Measurements from ENCODE around the gene MICU1.

Gene MICU1

DNA sequence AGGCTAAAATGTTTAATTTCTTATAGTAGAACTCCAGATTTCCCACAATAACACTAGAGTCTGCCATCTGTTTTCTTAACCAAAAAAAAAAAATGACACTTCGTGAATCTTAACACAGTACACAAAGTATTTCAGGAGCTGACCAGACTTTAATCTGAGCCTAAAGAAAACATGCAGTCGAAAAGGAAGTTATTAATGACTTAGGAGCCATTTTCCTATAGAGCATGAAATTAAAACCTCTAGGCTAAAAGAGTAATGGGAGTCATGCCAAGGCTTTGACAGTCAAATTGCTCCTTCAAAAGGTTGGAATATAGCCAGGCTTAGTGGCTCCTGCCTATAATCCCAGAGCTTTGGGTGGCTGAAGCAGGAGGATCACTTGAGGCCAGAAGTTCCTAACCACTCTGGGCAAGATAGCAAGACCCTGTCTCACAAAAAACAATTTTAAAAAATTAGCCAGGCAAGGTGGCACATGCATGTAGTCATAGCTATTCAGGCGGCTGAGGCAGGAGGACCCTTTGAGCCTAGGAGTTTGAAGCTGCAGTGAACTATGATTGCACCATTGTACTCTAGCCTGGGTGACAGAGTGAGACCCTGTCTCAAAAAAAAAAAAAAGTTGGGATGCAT lies 13.6 kb downstream of the MICU1 start:
- TF ChIP-seq, protein P1, sequence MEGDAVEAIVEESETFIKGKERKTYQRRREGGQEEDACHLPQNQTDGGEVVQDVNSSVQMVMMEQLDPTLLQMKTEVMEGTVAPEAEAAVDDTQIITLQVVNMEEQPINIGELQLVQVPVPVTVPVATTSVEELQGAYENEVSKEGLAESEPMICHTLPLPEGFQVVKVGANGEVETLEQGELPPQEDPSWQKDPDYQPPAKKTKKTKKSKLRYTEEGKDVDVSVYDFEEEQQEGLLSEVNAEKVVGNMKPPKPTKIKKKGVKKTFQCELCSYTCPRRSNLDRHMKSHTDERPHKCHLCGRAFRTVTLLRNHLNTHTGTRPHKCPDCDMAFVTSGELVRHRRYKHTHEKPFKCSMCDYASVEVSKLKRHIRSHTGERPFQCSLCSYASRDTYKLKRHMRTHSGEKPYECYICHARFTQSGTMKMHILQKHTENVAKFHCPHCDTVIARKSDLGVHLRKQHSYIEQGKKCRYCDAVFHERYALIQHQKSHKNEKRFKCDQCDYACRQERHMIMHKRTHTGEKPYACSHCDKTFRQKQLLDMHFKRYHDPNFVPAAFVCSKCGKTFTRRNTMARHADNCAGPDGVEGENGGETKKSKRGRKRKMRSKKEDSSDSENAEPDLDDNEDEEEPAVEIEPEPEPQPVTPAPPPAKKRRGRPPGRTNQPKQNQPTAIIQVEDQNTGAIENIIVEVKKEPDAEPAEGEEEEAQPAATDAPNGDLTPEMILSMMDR (IDR thresholded peaks at IDR 0.05; ENCODE audit: low read depth, low read length, missing control alignments), result no peak
- DNase-seq (ENCODE audit: low read depth), result no peak
- in situ Hi-C loops (cut with HindIII; ENCODE audit: low sequenced_read_pairs), result no loop called here
- no peak overlapping the region for H3K4me3 ChIP-seq (ENCODE audit: low read depth, low read length)

DNA sequence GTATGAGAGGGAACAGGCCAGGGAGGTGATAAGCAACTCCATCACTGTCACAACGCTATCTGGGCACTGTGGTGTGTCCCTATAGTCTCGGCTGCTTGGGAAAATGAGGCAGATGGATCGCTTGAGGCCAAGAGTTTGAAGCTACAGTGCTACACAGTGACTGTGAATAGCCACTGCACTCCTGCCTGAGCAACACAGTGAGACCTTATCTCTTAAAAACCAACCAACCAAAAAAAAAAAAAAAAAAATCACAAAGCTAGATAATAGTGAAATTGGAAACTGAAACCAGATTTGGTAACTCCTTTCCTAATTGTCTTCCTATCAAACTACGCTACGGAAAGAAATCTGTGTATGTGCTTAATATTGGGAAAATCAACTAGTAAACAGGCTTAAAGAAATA lies 14.1 kb downstream of the MICU1 start:
- in situ Hi-C loops (cut with HindIII; ENCODE audit: low sequenced_read_pairs), result no loop called here
- TF ChIP-seq, protein P1 (IDR thresholded peaks at IDR 0.05; ENCODE audit: low read depth, low read length, missing control alignments), result no peak
- DNase-seq (ENCODE audit: low read depth), result no peak
- no peak overlapping the region for H3K4me3 ChIP-seq (ENCODE audit: low read depth, low read length)

DNA sequence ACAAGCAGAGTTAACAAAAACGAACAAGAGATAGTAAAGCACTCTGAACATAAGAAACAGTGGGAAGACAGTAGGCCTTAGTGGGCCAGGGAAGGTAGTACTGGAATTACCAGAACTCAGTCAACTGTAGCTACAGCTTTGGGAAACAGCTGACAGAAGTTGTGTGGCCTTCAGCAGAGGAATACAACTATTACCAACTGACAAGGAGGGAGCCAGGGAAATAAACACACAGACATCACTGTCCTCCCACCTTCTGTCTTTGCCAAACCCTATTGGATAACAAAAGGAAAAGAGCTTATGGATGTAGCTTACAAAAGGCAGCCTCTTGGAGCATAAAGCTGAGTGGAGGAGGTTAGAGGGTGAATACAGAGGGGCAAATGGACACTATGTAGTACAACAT lies 15.4 kb downstream of the MICU1 start:
- no peak overlapping the region for H3K4me3 ChIP-seq (ENCODE audit: low read depth, low read length)
- in situ Hi-C loops (cut with HindIII; ENCODE audit: low sequenced_read_pairs), result no loop called here
- TF ChIP-seq, protein P1 (IDR thresholded peaks at IDR 0.05; ENCODE audit: low read depth, low read length, missing control alignments), result no peak
- no peak for DNase-seq (ENCODE audit: low read depth)

GRCh38 chr10:72605122-72605521 lies 20.8 kb downstream of the MICU1 start:
- no peak overlapping the region for H3K4me3 ChIP-seq (ENCODE audit: low read depth, low read length)
- in situ Hi-C loops (cut with HindIII; ENCODE audit: low sequenced_read_pairs), result no loop called here
- TF ChIP-seq, protein P1 (IDR thresholded peaks at IDR 0.05; ENCODE audit: low read depth, low read length, missing control alignments), result no peak
- DNase-seq (ENCODE audit: low read depth), result no peak

DNA sequence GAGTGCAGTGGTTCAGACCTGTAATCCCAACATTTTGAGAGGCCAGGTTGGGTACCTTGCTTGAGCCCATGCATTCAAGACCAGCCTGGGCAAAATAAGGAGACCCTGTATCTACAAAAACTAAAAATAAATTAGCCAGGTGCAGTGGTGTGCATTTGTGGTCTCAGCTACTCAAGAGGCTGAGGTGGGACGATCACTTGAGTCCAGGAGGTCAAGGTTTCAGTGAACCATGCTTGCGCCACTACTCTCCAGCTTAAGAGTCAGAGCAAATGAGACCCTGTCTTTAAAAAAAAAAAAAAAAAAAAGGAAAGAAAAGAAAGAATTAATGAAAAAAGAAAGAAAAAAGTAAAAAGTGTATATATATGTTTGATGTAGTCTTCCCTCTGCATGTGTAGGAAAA lies 24.7 kb downstream of the MICU1 start:
- in situ Hi-C loops (cut with HindIII; ENCODE audit: low sequenced_read_pairs), result no loop called here
- no peak for DNase-seq (ENCODE audit: low read depth)
- TF ChIP-seq, protein P1 (IDR thresholded peaks at IDR 0.05; ENCODE audit: low read depth, low read length, missing control alignments), result no peak
- no peak overlapping the region for H3K4me3 ChIP-seq (ENCODE audit: low read depth, low read length)

DNA sequence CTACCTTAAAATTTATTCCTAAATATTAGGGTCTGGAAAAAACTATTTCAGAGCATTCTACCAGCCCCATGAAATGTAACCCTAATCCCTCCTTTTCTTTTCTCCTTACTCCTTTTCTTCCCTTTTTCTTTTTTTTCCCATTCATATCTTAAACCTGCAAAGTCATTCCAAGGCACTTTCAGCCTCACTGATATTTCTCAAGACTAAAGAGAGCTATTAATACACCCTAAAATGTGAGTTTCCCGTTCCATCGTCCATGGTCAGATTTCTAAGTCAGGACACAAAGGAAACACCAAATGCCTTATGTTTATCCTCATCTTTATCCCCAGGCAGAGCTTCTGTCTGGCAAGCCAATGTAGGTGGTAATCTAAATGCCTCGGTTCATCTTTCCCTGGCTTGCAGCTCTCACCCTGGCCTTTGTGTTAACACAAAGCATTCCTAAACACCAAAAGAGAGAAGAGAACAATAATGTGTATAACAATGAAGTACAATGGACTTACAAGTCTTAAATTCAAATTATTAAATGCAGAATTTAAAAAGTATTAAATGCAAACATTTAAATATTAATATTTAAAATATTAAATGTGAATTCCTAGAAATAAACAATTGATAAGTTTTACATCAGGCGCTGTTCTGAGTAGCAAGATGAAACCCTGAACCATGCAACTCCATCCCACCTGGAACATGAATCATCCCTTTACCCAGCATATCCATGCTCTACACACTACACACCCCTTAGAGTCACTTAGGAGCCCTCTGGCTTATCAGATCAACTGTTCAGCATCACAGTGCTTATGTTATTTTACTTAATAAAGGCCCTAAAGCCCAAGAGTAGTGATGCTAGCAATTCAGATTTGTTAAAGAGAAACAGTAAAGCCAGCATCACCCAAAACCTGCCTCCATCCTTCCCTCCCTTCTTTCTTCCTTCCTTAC lies 26.8 kb downstream of the MICU1 start:
- TF ChIP-seq, protein P1 (IDR thresholded peaks at IDR 0.05; ENCODE audit: low read depth, low read length, missing control alignments), result no peak
- no peak overlapping the region for H3K4me3 ChIP-seq (ENCODE audit: low read depth, low read length)
- in situ Hi-C loops (cut with HindIII; ENCODE audit: low sequenced_read_pairs), result no loop called here
- no peak for DNase-seq (ENCODE audit: low read depth)

All from astrocyte of the cerebellum (primary cell).